Measurements from ENCODE around the gene HSPA4. TPM values are rescaled to one million over a fixed set of nuclear protein-coding genes. Genes with fewer than 3 reads are reported as not detected.
"Not testable (repeated sequence)": the region's sequence is repeated elsewhere in the genome, so short reads cannot be mapped to it uniquely, and the experiment has no call there.

Gene HSPA4
- total RNA-seq, 2 experiments from 2014 or later, result 88.2 to 94.6 TPM

DNA sequence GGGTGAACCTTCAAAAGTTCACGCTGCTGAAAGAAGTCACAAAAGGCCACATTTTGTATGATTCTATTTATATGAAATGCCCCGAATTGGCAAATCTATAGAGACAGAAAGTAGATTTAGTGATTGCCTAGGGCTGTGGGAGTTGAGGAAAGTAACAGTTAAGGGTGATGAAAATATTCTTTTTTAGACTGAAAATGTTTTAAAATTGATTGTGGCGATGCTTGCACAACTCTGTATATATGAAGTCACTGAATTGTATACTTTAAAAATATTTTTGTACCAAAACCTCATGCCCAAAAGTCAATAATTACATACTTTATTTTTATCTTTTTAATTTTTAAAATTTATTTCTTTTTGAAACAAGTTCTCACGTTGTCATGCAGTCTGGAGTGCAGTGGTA, 30.3 kb downstream of the HSPA4 start:
- POLR2A ChIA-PET, result no interaction called here
- CTCF ChIA-PET, result no interaction called here
- no peak for DNase-seq
- no peaks in the 10 kb centered on the region for H3K9me3 Mint-ChIP-seq
- peaks cover 21% of the 10 kb centered on the region for H3K36me3 Mint-ChIP-seq (ENCODE audit: low read depth)
- H3K4me3 Mint-ChIP-seq, result no peak overlapping the region
- H3K27ac Mint-ChIP-seq, result no peak overlapping the region
- H3K4me1 Mint-ChIP-seq, result peaks cover 16% of the 10 kb centered on the region
- H3K27me3 Mint-ChIP-seq, result no peaks in the 10 kb centered on the region

DNA sequence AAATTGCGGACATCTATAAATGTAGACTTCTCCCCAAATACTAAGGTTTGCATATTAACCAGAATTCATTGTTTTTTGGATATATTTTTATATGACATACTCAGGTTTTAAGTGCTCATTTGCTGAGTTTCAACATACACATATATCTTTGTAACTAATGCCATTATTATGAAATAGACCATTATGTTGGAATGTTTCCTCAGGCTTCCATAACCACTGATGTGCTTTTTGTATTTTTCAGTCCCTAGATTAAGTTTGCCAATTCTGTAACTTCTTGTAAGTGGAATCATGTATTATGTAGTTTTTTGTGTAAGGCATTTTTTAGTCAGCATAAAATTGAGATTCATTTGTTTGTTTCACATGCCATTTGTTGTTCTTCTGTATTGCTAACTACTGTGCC, 32.1 kb downstream of the HSPA4 start:
- H3K9me3 Mint-ChIP-seq, result no peaks in the 10 kb centered on the region
- H3K36me3 Mint-ChIP-seq (ENCODE audit: low read depth), result peaks cover 25% of the 10 kb centered on the region
- no peak overlapping the region for H3K4me3 Mint-ChIP-seq
- POLR2A ChIA-PET, result interaction anchor here (1.2 kb wide), 1 partner anchor 10 kb away, joined by 3 read pairs; no protein-coding TSS in a partner anchor
- no peak overlapping the region for H3K27ac Mint-ChIP-seq
- peaks cover 13% of the 10 kb centered on the region for H3K4me1 Mint-ChIP-seq
- CTCF ChIA-PET, result no interaction called here
- no peaks in the 10 kb centered on the region for H3K27me3 Mint-ChIP-seq
- no peak for DNase-seq

DNA sequence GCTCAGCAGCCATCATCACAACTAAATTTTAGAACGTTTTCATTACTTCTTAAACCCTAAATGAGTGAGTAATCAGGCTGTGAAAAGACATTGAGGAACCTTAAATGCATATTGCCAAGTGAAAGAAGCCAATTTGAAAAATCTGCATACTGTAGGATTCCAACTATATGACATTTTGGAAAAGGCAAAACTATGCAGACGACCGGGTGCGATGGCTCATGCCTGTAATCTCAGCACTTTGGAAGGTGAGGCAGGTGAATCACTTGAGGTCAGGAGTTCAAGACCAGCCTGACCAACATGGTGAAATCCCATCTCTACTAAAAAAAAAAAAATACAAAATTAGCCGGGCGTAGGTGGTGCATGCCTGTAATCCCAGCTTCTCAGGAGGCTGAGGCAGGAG, 33.4 kb downstream of the HSPA4 start:
- H3K27me3 Mint-ChIP-seq, POLR2A ChIA-PET, H3K4me3 Mint-ChIP-seq, H3K27ac Mint-ChIP-seq, H3K9me3 Mint-ChIP-seq, DNase-seq, CTCF ChIA-PET, H3K4me1 Mint-ChIP-seq: not testable (repeated sequence)
- H3K36me3 Mint-ChIP-seq (ENCODE audit: low read depth), result peaks cover 24% of the 10 kb centered on the region

DNA sequence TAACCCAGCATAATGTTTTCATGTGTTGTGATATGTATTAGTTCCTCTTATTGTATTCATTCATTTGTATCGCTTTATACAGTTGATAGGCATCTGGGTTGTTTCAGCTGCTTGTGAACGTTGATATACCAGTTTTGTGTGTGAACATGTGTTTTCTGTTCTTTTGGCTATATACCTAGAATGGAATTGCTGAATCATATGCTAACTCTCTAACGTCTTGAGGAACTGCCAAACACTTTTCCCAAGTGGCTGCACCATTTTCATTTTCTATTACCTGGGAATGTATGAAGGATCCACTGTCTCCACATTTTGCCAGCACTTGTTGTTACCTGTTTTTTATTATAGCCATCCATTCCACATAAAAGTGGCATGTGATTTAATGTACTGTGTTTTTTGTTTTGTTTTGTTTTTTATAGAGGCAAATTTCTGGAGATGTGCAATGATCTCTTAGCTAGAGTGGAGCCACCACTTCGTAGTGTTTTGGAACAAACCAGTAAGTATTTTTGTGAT, 34.6 kb downstream of the HSPA4 start:
- Mint-ChIP-seq H3K27ac (no peak overlapping the region), H3K4me3 (no peak overlapping the region), H3K27me3 (no peaks in the 10 kb centered on the region), H3K4me1 (peaks cover 3% of the 10 kb centered on the region), H3K9me3 (no peaks in the 10 kb centered on the region), H3K36me3 (ENCODE audit: low read depth) (peaks cover 30% of the 10 kb centered on the region)
- ChIA-PET CTCF (no interaction called here), POLR2A (no interaction called here)
- no peak for DNase-seq

- CTCF ChIA-PET, result no interaction called here
- POLR2A ChIA-PET, result no interaction called here
These were observed 36.3 kb downstream of the HSPA4 start for GRCh38 chr5:133088064-133088463.

GRCh38 chr5:133091034-133091433, 39.2 kb downstream of the HSPA4 start:
- no peak for DNase-seq
- H3K4me1 Mint-ChIP-seq, result no peaks in the 10 kb centered on the region
- no peaks in the 10 kb centered on the region for H3K27me3 Mint-ChIP-seq
- ChIA-PET CTCF (no interaction called here), POLR2A (no interaction called here)
- H3K4me3 Mint-ChIP-seq, result no peak overlapping the region
- no peak overlapping the region for H3K27ac Mint-ChIP-seq
- H3K9me3 Mint-ChIP-seq, result no peaks in the 10 kb centered on the region
- H3K36me3 Mint-ChIP-seq (ENCODE audit: low read depth), result peaks cover 51% of the 10 kb centered on the region

More at GRCh38 chr5:133088064-133088463, 36.3 kb downstream of the HSPA4 start:
- Mint-ChIP-seq H3K4me1 (no peaks in the 10 kb centered on the region), H3K36me3 (ENCODE audit: low read depth) (peaks cover 37% of the 10 kb centered on the region), H3K9me3 (no peaks in the 10 kb centered on the region), H3K27me3 (no peaks in the 10 kb centered on the region), H3K27ac (no peak overlapping the region), H3K4me3 (no peak overlapping the region)
- DNase-seq, result no peak

DNA sequence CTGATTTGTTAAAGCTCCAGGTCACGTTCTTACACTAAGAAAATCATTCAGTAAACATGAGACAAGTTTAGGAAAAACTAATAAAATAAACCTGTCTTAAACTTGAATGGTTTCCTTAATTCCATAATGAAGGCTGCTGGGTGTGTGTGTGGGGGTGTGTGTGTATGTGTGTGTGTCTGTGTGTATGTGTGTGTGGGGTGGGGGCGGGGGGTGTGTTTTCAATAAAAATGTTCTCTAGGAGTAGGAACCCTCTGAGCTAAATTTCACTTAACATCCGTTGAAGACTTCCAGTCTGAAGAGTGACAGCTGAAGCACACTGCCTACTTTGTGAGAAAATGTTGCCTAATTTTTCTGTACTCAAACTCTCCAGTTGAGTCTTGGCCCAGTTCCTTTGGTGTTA, 54.5 kb downstream of the HSPA4 start:
- peaks cover 36% of the 10 kb centered on the region for H3K36me3 Mint-ChIP-seq (ENCODE audit: low read depth)
- CTCF ChIA-PET, result no interaction called here

DNA sequence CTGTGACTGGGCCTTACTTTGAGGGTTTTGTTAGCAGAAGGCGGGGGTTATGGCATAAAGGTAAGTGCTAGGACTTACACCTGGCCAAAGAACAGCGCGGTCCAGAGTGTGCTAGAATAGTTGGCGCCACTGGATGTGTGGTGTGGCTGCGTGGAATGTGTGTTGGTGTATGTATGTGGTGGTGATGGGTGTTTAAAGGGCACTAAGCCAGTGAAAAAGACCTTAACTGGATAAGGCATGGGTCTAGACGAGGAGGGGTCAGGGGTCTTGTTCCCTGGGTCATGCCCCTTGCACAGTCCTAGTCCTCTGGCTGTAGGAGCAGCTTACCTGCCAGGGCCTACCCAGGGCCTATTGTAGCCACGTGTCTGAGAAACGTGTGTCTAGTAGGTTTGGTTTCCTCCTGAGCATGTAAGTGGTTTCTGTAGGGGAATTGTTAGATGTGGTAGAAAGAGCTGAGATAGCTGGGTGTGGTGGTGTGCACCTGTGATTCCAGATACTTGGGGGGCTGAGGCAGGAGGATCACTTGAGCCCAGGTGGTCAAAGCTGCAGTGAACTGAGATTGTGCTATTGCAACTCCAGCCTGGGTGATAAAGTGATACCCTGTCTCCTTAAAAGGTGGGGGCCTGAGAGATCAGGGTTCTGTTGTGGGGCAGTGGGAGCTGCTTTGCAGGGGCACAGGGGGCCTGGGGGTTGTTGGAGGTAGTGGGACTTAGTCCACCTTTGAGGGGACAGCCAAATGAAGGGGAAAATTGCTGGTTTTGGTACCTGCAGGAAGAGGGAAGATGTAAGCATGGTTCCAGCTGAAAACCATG, 55.2 kb downstream of the HSPA4 start:
- Mint-ChIP-seq H3K4me3 (no peak overlapping the region), H3K9me3 (no peaks in the 10 kb centered on the region), H3K4me1 (peaks cover 16% of the 10 kb centered on the region), H3K36me3 (ENCODE audit: low read depth) (peaks cover 33% of the 10 kb centered on the region), H3K27me3 (peaks cover 7% of the 10 kb centered on the region), H3K27ac (no peak overlapping the region)
- ChIA-PET CTCF (no interaction called here), POLR2A (no interaction called here)
- no peak for DNase-seq

More for the DNA sequence above, 54.5 kb downstream of the HSPA4 start:
- POLR2A ChIA-PET, result no interaction called here
- Mint-ChIP-seq H3K9me3 (no peaks in the 10 kb centered on the region), H3K27ac (no peak overlapping the region), H3K4me3 (no peak overlapping the region), H3K27me3 (peaks cover 6% of the 10 kb centered on the region), H3K4me1 (peaks cover 15% of the 10 kb centered on the region)
- no peak for DNase-seq

GRCh38 chr5:133108481-133108921, 56.7 kb downstream of the HSPA4 start:
- POLR2A ChIA-PET, result interaction anchor here (0.9 to 1.2 kb wide), 2 partner anchors 56 to 242 kb away, joined by 3 read pairs; partner anchors contain the start of genes GDF9, HSPA4 and UQCRQ
- Mint-ChIP-seq H3K27me3 (peaks cover 7% of the 10 kb centered on the region), H3K4me3 (no peak overlapping the region), H3K9me3 (no peaks in the 10 kb centered on the region), H3K4me1 (peaks cover 16% of the 10 kb centered on the region), H3K27ac (no peak overlapping the region), H3K36me3 (ENCODE audit: low read depth) (peaks cover 21% of the 10 kb centered on the region)
- CTCF ChIA-PET, result no interaction called here
- DNase-seq, result no peak

DNA sequence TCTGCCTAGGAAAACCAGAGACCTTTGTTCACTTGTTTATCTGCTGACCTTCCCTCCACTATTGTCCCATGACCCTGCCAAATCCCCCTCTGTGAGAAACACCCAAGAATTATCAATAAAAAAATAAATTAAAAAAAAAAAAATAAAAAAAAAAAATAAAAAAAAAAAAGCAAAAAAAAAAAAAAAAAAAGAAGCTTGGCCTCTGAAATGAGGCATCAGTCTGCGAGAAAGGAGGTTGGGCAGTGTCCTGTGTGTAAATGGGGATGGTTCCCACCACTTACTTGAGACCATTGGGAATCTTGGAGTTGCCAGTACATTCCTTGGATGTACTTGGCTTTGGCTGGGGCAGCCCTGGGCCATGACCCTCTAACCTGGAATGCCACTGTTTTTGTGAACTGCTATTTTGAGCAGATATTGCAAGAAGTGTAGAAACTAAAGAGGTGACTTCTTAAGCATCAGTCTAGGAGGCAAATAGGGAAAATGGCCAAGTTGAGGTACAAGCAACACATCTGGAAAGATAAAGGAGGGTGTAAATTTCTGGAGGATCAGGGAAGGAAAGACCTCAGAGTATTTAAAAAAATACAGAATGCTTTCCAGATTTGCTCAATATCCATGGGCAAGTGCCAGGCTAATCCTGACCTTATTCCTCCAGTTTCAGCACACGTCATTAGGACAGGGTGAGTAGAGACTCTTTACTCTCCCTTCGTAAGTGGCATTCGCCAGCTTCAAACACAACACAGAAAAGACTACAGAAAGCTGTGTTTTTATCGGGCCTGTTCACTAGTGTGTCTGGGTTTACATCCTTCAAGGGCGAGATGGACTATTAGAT, 58.1 kb downstream of the HSPA4 start:
- DNase-seq, result no peak
- peaks cover 9% of the 10 kb centered on the region for H3K36me3 Mint-ChIP-seq (ENCODE audit: low read depth)
- POLR2A ChIA-PET, result no interaction called here
- no peaks in the 10 kb centered on the region for H3K9me3 Mint-ChIP-seq
- H3K4me1 Mint-ChIP-seq, result peaks cover 16% of the 10 kb centered on the region
- CTCF ChIA-PET, result interaction anchor here (0.6 to 4.9 kb wide), 5 partner anchors 177 to 711 kb away, joined by 3 to 17 read pairs (median 6); partner anchors contain the start of gene SHROOM1
- peaks cover 7% of the 10 kb centered on the region for H3K27me3 Mint-ChIP-seq
- H3K4me3 Mint-ChIP-seq, result no peak overlapping the region
- H3K27ac Mint-ChIP-seq, result no peak overlapping the region

DNA sequence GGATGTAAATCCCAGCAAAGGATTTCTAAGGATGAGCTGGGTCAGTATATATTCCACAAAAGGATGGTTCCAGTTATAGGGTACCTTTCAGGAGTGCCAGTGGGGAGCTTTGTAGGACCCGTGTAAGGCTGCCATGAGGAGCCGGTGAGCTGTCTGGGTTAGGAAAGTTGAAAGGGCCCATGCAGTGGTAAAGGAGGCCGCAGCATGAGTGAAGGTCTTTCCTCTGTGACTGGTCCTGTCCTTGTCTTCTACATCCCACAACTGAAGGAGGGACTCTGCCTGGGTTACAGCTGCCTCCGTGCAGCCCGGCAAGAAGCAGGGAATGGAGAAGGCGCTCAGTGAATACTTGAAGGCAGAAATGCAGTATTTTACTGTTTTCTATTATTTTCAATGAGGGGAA, 58.9 kb downstream of the HSPA4 start:
- H3K9me3 Mint-ChIP-seq, result no peaks in the 10 kb centered on the region
- DNase-seq, result no peak
- peaks cover 7% of the 10 kb centered on the region for H3K27me3 Mint-ChIP-seq
- H3K4me3 Mint-ChIP-seq, result no peak overlapping the region
- POLR2A ChIA-PET, result no interaction called here
- H3K4me1 Mint-ChIP-seq, result peaks cover 14% of the 10 kb centered on the region
- H3K27ac Mint-ChIP-seq, result no peak overlapping the region
- peaks cover under 1% of the 10 kb centered on the region for H3K36me3 Mint-ChIP-seq (ENCODE audit: low read depth)
- CTCF ChIA-PET, result interaction anchor here (0.6 to 4.9 kb wide), 9 partner anchors 9 to 710 kb away, joined by 3 to 17 read pairs (median 4); partner anchors contain the start of gene SHROOM1

GRCh38 chr5:133111299-133111698, 59.5 kb downstream of the HSPA4 start:
- Mint-ChIP-seq H3K36me3 (ENCODE audit: low read depth) (no peaks in the 10 kb centered on the region), H3K4me1 (peaks cover 14% of the 10 kb centered on the region), H3K9me3 (no peaks in the 10 kb centered on the region), H3K27me3 (peaks cover 7% of the 10 kb centered on the region), H3K4me3 (no peak overlapping the region), H3K27ac (no peak overlapping the region)
- DNase-seq, result peak; percentile 79
- ChIA-PET POLR2A (no interaction called here), CTCF (interaction anchor here (0.6 to 4.9 kb wide), 11 partner anchors 9 to 359 kb away, joined by 3 to 17 read pairs (median 3); partner anchors contain the start of gene SHROOM1)

DNA sequence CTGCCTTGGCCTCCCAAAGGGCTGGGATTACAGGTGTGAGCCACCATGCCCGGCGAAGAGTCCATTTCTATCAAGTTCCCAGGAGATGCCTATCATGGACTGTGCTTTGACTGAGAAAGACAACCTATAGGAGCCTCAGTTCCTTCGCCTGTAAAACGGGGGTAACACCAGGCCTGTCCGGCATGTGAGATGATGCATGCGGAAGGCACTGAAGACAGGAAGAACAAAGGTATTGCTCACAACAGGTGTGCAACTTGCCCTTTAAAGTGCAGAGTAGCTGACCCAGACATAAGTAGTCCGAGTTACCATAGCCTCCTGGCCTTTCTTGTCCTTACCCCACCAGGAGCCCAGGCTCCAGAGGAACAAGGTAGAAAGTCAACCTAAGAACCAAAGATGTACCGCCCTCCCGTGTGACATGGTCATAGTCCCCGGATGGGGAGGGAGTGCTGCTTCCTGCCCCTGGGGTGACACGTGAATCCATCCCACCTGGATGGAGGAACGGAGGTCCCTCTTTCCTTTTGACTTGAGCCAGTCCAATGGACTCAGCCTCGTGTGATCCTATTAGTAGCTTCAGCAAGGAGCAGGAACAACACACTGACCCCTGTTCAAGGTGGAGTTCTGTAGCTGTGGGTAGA, 60.3 kb downstream of the HSPA4 start:
- Mint-ChIP-seq H3K9me3 (no peaks in the 10 kb centered on the region), H3K27ac (no peak overlapping the region), H3K4me1 (peaks cover 8% of the 10 kb centered on the region), H3K4me3 (no peak overlapping the region), H3K27me3 (peaks cover 7% of the 10 kb centered on the region), H3K36me3 (ENCODE audit: low read depth) (no peaks in the 10 kb centered on the region)
- CTCF ChIA-PET, result interaction anchor here (0.6 to 4.9 kb wide), 6 partner anchors 8 to 312 kb away, joined by 3 to 17 read pairs (median 3); no protein-coding TSS in a partner anchor
- POLR2A ChIA-PET, result no interaction called here
- no peak for DNase-seq
